Upper lobe of left lung (tissue), 6 donors: Measurements from ENCODE around the gene SMIM38. TPM values are rescaled to one million over a fixed set of nuclear protein-coding genes. Genes with fewer than 3 reads are reported as not detected.

Experiments used
- ATAC-seq, 2 donors: fragments of 200-7000 bp; cut with Tn5 transposase; one replicate each; pipeline ENCODE4 v1.9.1; 2022; ENCODE audit warnings: mild to moderate bottlenecking in 2 of 2, moderate library complexity in 2 of 2; ENCODE audit not compliant: low FRiP score in 2 of 2
- DNase-seq, 2 donors: peaks; one replicate each; pipeline ENCODE4 v3.0.0-alpha.2; 2019 to 2020
- H3K27ac ChIP-seq, 4 donors: fragments of 200-600 bp; sonication (generic); one replicate each; pipeline ENCODE4 v1.5.1; 2016 to 2019
- H3K27me3 ChIP-seq, 4 donors: fragments of 200-600 bp; sonication (generic); one replicate each; pipeline ENCODE4 v1.5.1; 2017 to 2019
- H3K36me3 ChIP-seq, 4 donors: fragments of 200-600 bp; sonication (generic); one replicate each; pipeline ENCODE4 v1.5.1; 2016 to 2019
- H3K4me1 ChIP-seq, 4 donors: fragments of 200-600 bp; sonication (generic); one replicate each; pipeline ENCODE4 v1.5.1; 2018 to 2019
- H3K4me3 ChIP-seq, 4 donors: fragments of 200-600 bp; sonication (generic); one replicate each; pipeline ENCODE4 v1.5.1; 2017 to 2019; ENCODE audit warnings: mild to moderate bottlenecking in 2 of 4, moderate library complexity in 1 of 4
- H3K9me3 ChIP-seq, 4 donors: fragments of 200-600 bp; sonication (generic); one replicate each; pipeline ENCODE4 v1.5.1; 2018 to 2019
- EP300 ChIP-seq, 4 donors: sonication (generic); formaldehyde crosslinking; IDR thresholded peaks; one replicate each; pipeline ENCODE4 v1.5.1; 2017; ENCODE audit warnings: antibody characterized with exemption in 4 of 4, control low read depth in 2 of 4
- POLR2A ChIP-seq, 4 donors: fragments of 450-650 bp; IDR thresholded peaks; one replicate each; pipeline ENCODE4 v1.5.1; 2016 to 2017; ENCODE audit warnings: antibody characterized with exemption in 4 of 4, mild to moderate bottlenecking in 2 of 4
- POLR2AphosphoS5 ChIP-seq, 2 donors: sonication (generic); formaldehyde crosslinking; IDR thresholded peaks; one replicate each; pipeline ENCODE4 v1.5.1; 2017; ENCODE audit warnings: antibody characterized with exemption in 2 of 2
- WGBS, 2 donors: methylation state at CpG; one replicate each; pipeline ENCODE4 v1.1.5; 2017 to 2018; 5-methylcytosine and 5-hydroxymethylcytosine counted together
- total RNA-seq, 6 donors: library from RNA; depleted of rRNA in 4 of 6; stranded (reverse); fragments of >200 nt in 4 of 6; gene quantifications; one replicate each; pipeline versions ENCODE4 v1.1.0 to v1.2.1, GENCODE V29; 2016 to 2021
- TF ChIP-seq, protein P1 (sequence below), 6 experiments: fragments of 450-650 bp in 4 of 6; fragments of 200-600 bp in 2 of 6; sonication (generic) in 2 of 6; IDR thresholded peaks; one replicate each; pipeline ENCODE4 v1.5.1; 2016 to 2019; ENCODE audit warnings: antibody characterized with exemption in 6 of 6
- donor health status: DM: no; HTN: no; CAD: no; lungs with moderate emphysema.
- donor health status: DM: no; HTN: yes; CAD: no; lungs with severe emphysema.

The SMIM38 gene
- total RNA-seq, 6 donors from 2014 or later, result 0.10 to 0.67 (median 0.55) TPM; not detected in 2

DNA sequence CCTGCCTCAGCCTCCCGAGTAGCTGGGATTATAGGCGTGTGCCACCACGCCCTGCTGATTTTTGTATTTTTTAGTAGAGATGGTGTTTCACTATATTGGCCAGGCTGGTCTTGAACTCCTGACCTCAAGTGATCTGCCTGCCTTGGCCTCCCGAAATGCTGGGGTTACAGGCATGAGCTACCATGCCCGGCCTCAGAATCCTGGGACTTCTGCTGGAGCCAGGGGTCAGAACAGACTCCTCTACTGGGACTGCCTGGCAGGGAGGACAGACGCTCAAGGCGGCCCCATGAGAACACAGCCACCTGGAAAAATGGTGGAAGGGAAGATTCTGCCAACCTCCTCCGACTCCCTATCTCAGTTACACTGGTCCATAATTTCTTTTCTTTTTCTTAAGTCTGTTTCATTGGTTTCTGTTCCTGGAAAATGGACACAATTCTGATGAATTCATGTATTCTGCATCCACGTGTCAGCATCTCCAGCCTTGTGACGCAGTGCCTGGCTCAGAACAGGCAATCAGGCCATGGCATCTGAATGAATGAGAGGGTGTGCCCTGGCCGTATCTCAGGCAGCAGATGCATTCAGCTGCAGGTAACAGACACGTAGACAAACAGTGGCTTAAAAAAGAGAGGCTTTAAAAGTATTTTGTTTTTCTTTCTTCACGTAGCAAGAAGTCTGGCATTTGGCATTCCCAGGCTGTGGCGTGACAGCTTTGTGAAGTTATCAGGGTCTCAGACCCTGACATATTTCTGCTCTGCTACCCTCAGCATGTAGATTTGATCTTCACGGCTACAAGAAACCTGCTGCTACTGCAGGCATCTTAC is 4.8 kb downstream of the SMIM38 start:
- no peak for ATAC-seq
- TF ChIP-seq, protein P1, sequence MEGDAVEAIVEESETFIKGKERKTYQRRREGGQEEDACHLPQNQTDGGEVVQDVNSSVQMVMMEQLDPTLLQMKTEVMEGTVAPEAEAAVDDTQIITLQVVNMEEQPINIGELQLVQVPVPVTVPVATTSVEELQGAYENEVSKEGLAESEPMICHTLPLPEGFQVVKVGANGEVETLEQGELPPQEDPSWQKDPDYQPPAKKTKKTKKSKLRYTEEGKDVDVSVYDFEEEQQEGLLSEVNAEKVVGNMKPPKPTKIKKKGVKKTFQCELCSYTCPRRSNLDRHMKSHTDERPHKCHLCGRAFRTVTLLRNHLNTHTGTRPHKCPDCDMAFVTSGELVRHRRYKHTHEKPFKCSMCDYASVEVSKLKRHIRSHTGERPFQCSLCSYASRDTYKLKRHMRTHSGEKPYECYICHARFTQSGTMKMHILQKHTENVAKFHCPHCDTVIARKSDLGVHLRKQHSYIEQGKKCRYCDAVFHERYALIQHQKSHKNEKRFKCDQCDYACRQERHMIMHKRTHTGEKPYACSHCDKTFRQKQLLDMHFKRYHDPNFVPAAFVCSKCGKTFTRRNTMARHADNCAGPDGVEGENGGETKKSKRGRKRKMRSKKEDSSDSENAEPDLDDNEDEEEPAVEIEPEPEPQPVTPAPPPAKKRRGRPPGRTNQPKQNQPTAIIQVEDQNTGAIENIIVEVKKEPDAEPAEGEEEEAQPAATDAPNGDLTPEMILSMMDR (IDR thresholded peaks at IDR 0.05), result no peak
- no peak for TF ChIP-seq POLR2A (IDR thresholded peaks at IDR 0.05)
- no peak for TF ChIP-seq POLR2AphosphoS5 (IDR thresholded peaks at IDR 0.05)
- TF ChIP-seq EP300 (IDR thresholded peaks at IDR 0.05), result no peak

DNA sequence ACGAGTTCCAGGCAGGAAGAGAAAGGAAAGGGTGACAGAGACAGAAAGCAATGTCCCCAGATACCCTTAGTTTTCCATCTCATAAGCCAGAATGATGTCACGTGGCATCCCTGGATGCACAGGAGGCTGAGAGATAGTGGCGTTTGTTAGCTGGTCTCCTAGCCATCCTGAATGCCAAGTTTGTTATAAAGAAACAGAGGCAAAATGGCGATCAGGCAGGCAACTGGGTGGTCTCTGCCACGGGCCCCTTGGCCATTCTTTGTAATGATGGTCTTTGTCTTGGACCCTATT is 5.3 kb downstream of the SMIM38 start:
- no peaks in the 10 kb centered on the region for H3K36me3 ChIP-seq
- 72 to 75% methylated on average over 3 to 5 of the region's 5 CpGs for WGBS, 2 donors
- no peaks in the 10 kb centered on the region for H3K27me3 ChIP-seq
- no peak overlapping the region for H3K27ac ChIP-seq
- H3K4me1 ChIP-seq, result peaks cover 14 to 23% (median 18%) of the 10 kb centered on the region in 4 donors
- H3K4me3 ChIP-seq, result no peak overlapping the region
- H3K9me3 ChIP-seq, result no peaks in the 10 kb centered on the region
- TF ChIP-seq EP300 (IDR thresholded peaks at IDR 0.05) (no peak), POLR2AphosphoS5 (IDR thresholded peaks at IDR 0.05) (no peak), POLR2A (IDR thresholded peaks at IDR 0.05) (no peak)
- TF ChIP-seq, protein P1 (IDR thresholded peaks at IDR 0.05), result no peak
- no peak for ATAC-seq
- no peak for DNase-seq

More for the DNA sequence above, 4.8 kb downstream of the SMIM38 start:
- Histone ChIP-seq H3K4me3 (no peak overlapping the region), H3K9me3 (no peaks in the 10 kb centered on the region), H3K4me1 (peaks cover 16 to 25% (median 20%) of the 10 kb centered on the region in 4 donors), H3K36me3 (no peaks in the 10 kb centered on the region), H3K27me3 (no peaks in the 10 kb centered on the region), H3K27ac (no peak overlapping the region)
- 92% methylated on average over 14 to 15 of the region's 15 CpGs for WGBS, 2 donors
- DNase-seq, result no peak

DNA sequence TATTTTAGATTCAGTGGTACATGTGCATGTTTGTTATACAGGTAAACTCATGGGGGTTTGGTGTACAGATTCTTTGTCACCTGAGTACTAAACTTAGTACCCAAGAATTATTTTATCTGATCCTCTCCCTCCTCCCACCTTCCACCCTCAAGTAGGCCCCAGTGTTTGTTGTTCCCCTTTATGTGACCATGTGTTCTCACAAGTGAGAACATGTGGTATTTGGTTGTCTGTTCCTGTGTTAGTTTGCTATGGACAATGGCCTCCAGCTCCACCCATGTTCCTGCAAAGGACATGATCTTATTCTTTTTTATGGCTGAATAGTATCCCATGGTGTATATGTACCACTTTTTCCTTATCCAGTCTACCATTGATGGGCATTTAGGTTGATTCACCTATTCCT is 6.8 kb downstream of the SMIM38 start:
- DNase-seq (no peak), ATAC-seq (no peak)
- Histone ChIP-seq H3K9me3 (no peaks in the 10 kb centered on the region), H3K27me3 (no peaks in the 10 kb centered on the region), H3K4me3 (no peak overlapping the region), H3K4me1 (peaks cover 3 to 21% (median 12%) of the 10 kb centered on the region in 4 donors), H3K36me3 (no peaks in the 10 kb centered on the region), H3K27ac (no peak overlapping the region)
- TF ChIP-seq POLR2A (IDR thresholded peaks at IDR 0.05) (no peak), EP300 (IDR thresholded peaks at IDR 0.05) (no peak), POLR2AphosphoS5 (IDR thresholded peaks at IDR 0.05) (no peak)
- TF ChIP-seq, protein P1 (IDR thresholded peaks at IDR 0.05), result no peak

DNA sequence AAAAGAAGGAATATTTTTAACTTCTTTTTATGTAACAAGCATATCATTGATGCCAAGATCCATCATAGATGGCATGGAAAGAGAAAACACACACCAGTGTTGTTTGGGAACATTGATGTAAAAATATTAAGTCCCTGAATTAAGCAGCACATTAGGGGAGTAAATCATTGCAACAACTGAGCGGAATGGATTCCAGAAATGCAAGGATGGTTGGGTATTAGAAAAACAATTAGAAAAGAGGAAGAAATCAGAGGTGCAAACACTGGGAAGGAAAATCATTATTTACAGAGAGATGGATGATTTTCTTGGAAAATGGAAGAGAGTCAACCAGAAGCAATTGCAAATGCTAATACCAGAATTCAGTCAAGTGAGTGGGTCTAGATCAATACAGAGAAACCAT is 8.1 kb downstream of the SMIM38 start:
- no peaks in the 10 kb centered on the region for H3K36me3 ChIP-seq
- ATAC-seq (no peak), DNase-seq (no peak)
- H3K4me1 ChIP-seq, result peaks cover 3 to 14% (median 8%) of the 10 kb centered on the region in 4 donors
- no peaks in the 10 kb centered on the region for H3K27me3 ChIP-seq
- TF ChIP-seq, protein P1 (IDR thresholded peaks at IDR 0.05), result no peak
- TF ChIP-seq EP300 (IDR thresholded peaks at IDR 0.05) (no peak), POLR2A (IDR thresholded peaks at IDR 0.05) (no peak), POLR2AphosphoS5 (IDR thresholded peaks at IDR 0.05) (no peak)
- 86 to 94% methylated on average over 1 of the region's 1 CpG for WGBS, 2 donors
- no peaks in the 10 kb centered on the region for H3K9me3 ChIP-seq
- no peak overlapping the region for H3K27ac ChIP-seq
- no peak overlapping the region for H3K4me3 ChIP-seq

DNA sequence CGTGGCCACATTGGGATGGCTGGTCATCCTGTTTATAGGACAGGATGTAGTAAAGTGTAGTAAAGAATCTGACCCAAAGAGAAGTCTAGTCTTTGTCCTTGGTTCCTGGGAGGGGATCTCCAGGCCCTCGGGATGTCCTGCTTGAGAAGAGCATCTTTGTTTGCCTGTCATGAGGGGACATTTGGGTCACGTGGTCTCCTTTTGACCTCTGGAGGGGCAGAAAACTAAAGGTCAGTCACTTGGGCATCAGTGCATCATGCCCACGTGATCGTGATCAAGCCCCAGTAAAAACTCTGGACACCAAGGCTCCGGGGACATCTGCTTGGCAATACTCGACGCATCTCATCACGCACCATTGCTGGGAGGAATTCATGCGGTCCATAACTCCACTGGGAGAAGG is 9.1 kb downstream of the SMIM38 start:
- Histone ChIP-seq H3K9me3 (no peaks in the 10 kb centered on the region), H3K4me1 (peaks cover 3 to 14% (median 8%) of the 10 kb centered on the region in 4 donors), H3K27me3 (no peaks in the 10 kb centered on the region), H3K27ac (no peak overlapping the region), H3K4me3 (no peak overlapping the region), H3K36me3 (no peaks in the 10 kb centered on the region)
- ATAC-seq, result no peak
- TF ChIP-seq POLR2A (IDR thresholded peaks at IDR 0.05) (no peak), EP300 (IDR thresholded peaks at IDR 0.05) (no peak), POLR2AphosphoS5 (IDR thresholded peaks at IDR 0.05) (no peak)
- TF ChIP-seq, protein P1 (IDR thresholded peaks at IDR 0.05), result no peak
- no peak for DNase-seq
- 79 to 80% methylated on average over 10 of the region's 10 CpGs for WGBS, 2 donors
